Measurements from ENCODE around the gene MINDY4. TPM values are rescaled to one million over a fixed set of nuclear protein-coding genes. Genes with fewer than 3 reads are reported as not detected.

The MINDY4 gene
- total and polyA plus RNA-seq, 2 of the 4 experiments (the other 2 are of a cell fraction) = 1.8 to 3.6 TPM

GRCh38 chr7:30761214-30762156 is 9.7 kb upstream of the MINDY4 start (continued):
- TF ChIP-seq FOS (IDR thresholded peaks at IDR 0.05; ENCODE audit: low read depth, low read length) (no peak), BHLHE40 (IDR thresholded peaks at IDR 0.05; ENCODE audit: low read depth, low read length) (no peak)

Measured in IMR-90 (cell line).